Gastroesophageal sphincter (tissue), 4 donors: ENCODE measurements around the gene BCL2L12. TPM values are rescaled to one million over a fixed set of nuclear protein-coding genes. Genes with fewer than 3 reads are reported as not detected.

Experiments
- ATAC-seq: fragments of 150-250 bp; one replicate; pipeline ENCODE4 v1.9.1; 2016; ENCODE audit warnings: mild to moderate bottlenecking, moderate library complexity
- H3K27ac ChIP-seq, 4 donors: fragments of 200-600 bp; sonication (generic) in 3 of 4; 1 replicate in 3 of 4; 2 replicates in 1 of 4; pipeline ENCODE4 v1.5.1; 2016 to 2019
- H3K27me3 ChIP-seq: fragments of 200-600 bp; sonication (generic); one replicate; pipeline ENCODE4 v1.5.1; 2019
- H3K36me3 ChIP-seq, 2 donors: fragments of 200-600 bp; sonication (generic); one replicate each; pipeline ENCODE4 v1.5.1; 2019; ENCODE audit warnings: control low read depth in 1 of 2
- H3K4me1 ChIP-seq, 3 donors: fragments of 200-600 bp; sonication (generic); 1 replicate in 2 of 3; 2 replicates in 1 of 3; pipeline ENCODE4 v1.5.1; 2016 to 2019; ENCODE audit warnings: control low read depth in 2 of 3
- H3K4me3 ChIP-seq, 2 donors: fragments of 200-600 bp; sonication (generic); one replicate each; pipeline ENCODE4 v1.5.1; 2019; ENCODE audit warnings: mild to moderate bottlenecking in 1 of 2, moderate library complexity in 1 of 2
- H3K9me3 ChIP-seq, 3 donors: fragments of 200-600 bp; sonication (generic); one replicate each; pipeline ENCODE4 v1.5.1; 2017 to 2019; ENCODE audit warnings: control low read depth in 2 of 3
- CTCF ChIP-seq, 4 experiments: fragments of 200-600 bp in 2 of 4; fragments of 450-650 bp in 2 of 4; sonication (generic) in 1 of 4; IDR thresholded peaks; one replicate each; pipeline ENCODE4 v1.5.1; 2017 to 2019; ENCODE audit warnings: antibody characterized with exemption in 4 of 4, mild to moderate bottlenecking in 2 of 4, moderate library complexity in 2 of 4
- EP300 ChIP-seq: sonication (generic); formaldehyde crosslinking; IDR thresholded peaks from one replicate; pipeline ENCODE4 v1.6.1; 2017; ENCODE audit warnings: antibody characterized with exemption, mild to moderate bottlenecking
- POLR2A ChIP-seq, 2 donors: fragments of 450-650 bp; IDR thresholded peaks; one replicate each; pipeline ENCODE4 v1.6.1; 2017; ENCODE audit warnings: antibody characterized with exemption in 2 of 2, mild to moderate bottlenecking in 2 of 2, moderate library complexity in 1 of 2
- POLR2AphosphoS5 ChIP-seq: sonication (generic); formaldehyde crosslinking; IDR thresholded peaks from one replicate; pipeline ENCODE4 v1.6.1; 2017; ENCODE audit warnings: antibody characterized with exemption
- WGBS, 2 donors: methylation state at CpG; one replicate each; pipeline ENCODE4 v1.1.5; 2018; ENCODE audit warnings: low coverage in 1 of 2; 5-methylcytosine and 5-hydroxymethylcytosine counted together
- total RNA-seq, 4 donors: library from RNA; depleted of rRNA; stranded (reverse); fragments of >200 nt; gene quantifications; one replicate each; pipeline ENCODE4 v1.1.0, GENCODE V29; 2016

The BCL2L12 gene
- total RNA-seq, 4 donors from 2014 or later = 3.3 to 7.9 (median 6.4) TPM

- Histone ChIP-seq H3K4me3 (no peak overlapping the region), H3K9me3 (no peaks in the 10 kb centered on the region), H3K36me3 (peaks cover 0 to 100% of the 10 kb centered on the region in 2 donors), H3K27me3 (no peaks in the 10 kb centered on the region), H3K4me1 (no peaks in the 10 kb centered on the region), H3K27ac (no peak overlapping the region)
- WGBS, 2 donors = 90% methylated on average over 10 of the region's 110 CpGs; no CpG with 5 or more reads in 1 of the 2 donors
- TF ChIP-seq POLR2A (IDR thresholded peaks at IDR 0.05) = no peak
- ATAC-seq = no peak
These were observed 13.7 kb upstream of the BCL2L12 start for GRCh38 chr19:49651820-49652550.

- H3K4me3 ChIP-seq = no peak overlapping the region
- 75 to 93% methylated on average over 3 to 5 of the region's 58 CpGs for WGBS, 2 donors
- no peaks in the 10 kb centered on the region for H3K4me1 ChIP-seq
- no peak for ATAC-seq
- H3K27me3 ChIP-seq = no peaks in the 10 kb centered on the region
- no peak overlapping the region for H3K27ac ChIP-seq
- peaks cover 0 to 100% of the 10 kb centered on the region in 2 donors for H3K36me3 ChIP-seq
- no peaks in the 10 kb centered on the region for H3K9me3 ChIP-seq
- TF ChIP-seq POLR2AphosphoS5 (no peak), CTCF (IDR thresholded peaks at IDR 0.05) (no peak), EP300 (no peak), POLR2A (IDR thresholded peaks at IDR 0.05) (no peak)
These were observed 12.9 kb upstream of the BCL2L12 start for GRCh38 chr19:49652551-49653465.

GRCh38 chr19:49653466-49653806 lies 12.3 kb upstream of the BCL2L12 start:
- no CpG with 5 or more reads among the region's 13 CpGs for WGBS, 2 donors
- peaks cover 0 to 100% of the 10 kb centered on the region in 2 donors for H3K36me3 ChIP-seq

GRCh38 chr19:49654581-49654980 lies 11.2 kb upstream of the BCL2L12 start:
- no peak for TF ChIP-seq CTCF (IDR thresholded peaks at IDR 0.05)
- no peak for TF ChIP-seq EP300
- no peak for TF ChIP-seq POLR2AphosphoS5
- no peak for TF ChIP-seq POLR2A (IDR thresholded peaks at IDR 0.05)
- H3K9me3 ChIP-seq = no peaks in the 10 kb centered on the region
- peaks cover 0 to 100% of the 10 kb centered on the region in 2 donors for H3K36me3 ChIP-seq
- no peak overlapping the region for H3K27ac ChIP-seq
- ATAC-seq = no peak
- 94% methylated on average over 2 of the region's 10 CpGs; no CpG with 5 or more reads in 1 of the 2 donors for WGBS, 2 donors
- H3K4me1 ChIP-seq = no peaks in the 10 kb centered on the region
- no peaks in the 10 kb centered on the region for H3K27me3 ChIP-seq
- no peak overlapping the region for H3K4me3 ChIP-seq

More at GRCh38 chr19:49653466-49653806, 12.3 kb upstream of the BCL2L12 start:
- Histone ChIP-seq H3K4me1 (no peaks in the 10 kb centered on the region), H3K27ac (no peak overlapping the region), H3K9me3 (no peaks in the 10 kb centered on the region), H3K27me3 (no peaks in the 10 kb centered on the region), H3K4me3 (no peak overlapping the region)
- ATAC-seq = no peak
- TF ChIP-seq POLR2A (IDR thresholded peaks at IDR 0.05) (no peak), CTCF (IDR thresholded peaks at IDR 0.05) (no peak), EP300 (no peak), POLR2AphosphoS5 (no peak)

GRCh38 chr19:49655570-49656455 lies 9.9 kb upstream of the BCL2L12 start:
- Histone ChIP-seq H3K4me1 (no peaks in the 10 kb centered on the region), H3K27ac (no peak overlapping the region), H3K9me3 (no peaks in the 10 kb centered on the region), H3K4me3 (no peak overlapping the region), H3K36me3 (peaks cover 0 to 100% of the 10 kb centered on the region in 2 donors), H3K27me3 (no peaks in the 10 kb centered on the region)
- no peak for ATAC-seq
- 90 to 100% methylated on average over 2 of the region's 23 CpGs for WGBS, 2 donors
- TF ChIP-seq CTCF (IDR thresholded peaks at IDR 0.05) (no peak), POLR2A (IDR thresholded peaks at IDR 0.05) (no peak), EP300 (no peak), POLR2AphosphoS5 (no peak)
